ACC112 (cell line): Measurements from ENCODE around the gene SIVA1.
A peak's percentile ranks its signal among the peaks of the same experiment; 100 is the strongest.

Source experiments
- H2AFZ ChIP-seq: fragments of 200-600 bp; sonication (generic); one replicate; pipeline ENCODE4 v1.6.0; 2017; ENCODE audit warnings: antibody characterized with exemption, low read length; ENCODE audit not compliant: unreplicated experiment
- H3K27ac ChIP-seq: fragments of 200-600 bp; sonication (generic); 2 replicates; pipeline ENCODE4 v1.5.1; 2014; ENCODE audit warnings: low read depth, mild to moderate bottlenecking, antibody characterized with exemption, low read length, moderate library complexity
- H3K27me3 ChIP-seq: fragments of 200-600 bp; sonication (generic); 2 replicates; pipeline ENCODE4 v1.6.1; 2014; ENCODE audit warnings: mild to moderate bottlenecking, antibody characterized with exemption, low read length, moderate library complexity, mixed read lengths; ENCODE audit not compliant: insufficient read depth
- H3K36me3 ChIP-seq: fragments of 200-600 bp; sonication (generic); 2 replicates; pipeline ENCODE4 v1.6.1; 2016; ENCODE audit warnings: mild to moderate bottlenecking, antibody characterized with exemption, low read length, moderate library complexity, mixed read lengths; ENCODE audit not compliant: insufficient read depth
- H3K4me1 ChIP-seq: fragments of 200-600 bp; sonication (generic); one replicate; pipeline ENCODE4 v1.6.1; 2016; ENCODE audit warnings: low read length, mixed read lengths; ENCODE audit not compliant: insufficient read depth, unreplicated experiment, control insufficient read depth
- H3K4me3 ChIP-seq: fragments of 200-600 bp; sonication (generic); 2 replicates; pipeline ENCODE4 v1.5.1; 2014; ENCODE audit warnings: mild to moderate bottlenecking, low read depth, low read length
- H3K79me2 ChIP-seq: fragments of 200-600 bp; sonication (generic); one replicate; pipeline ENCODE4 v1.6.0; 2016; ENCODE audit warnings: low read length; ENCODE audit not compliant: control insufficient read depth, unreplicated experiment, insufficient read depth

Gene SIVA1

DNA sequence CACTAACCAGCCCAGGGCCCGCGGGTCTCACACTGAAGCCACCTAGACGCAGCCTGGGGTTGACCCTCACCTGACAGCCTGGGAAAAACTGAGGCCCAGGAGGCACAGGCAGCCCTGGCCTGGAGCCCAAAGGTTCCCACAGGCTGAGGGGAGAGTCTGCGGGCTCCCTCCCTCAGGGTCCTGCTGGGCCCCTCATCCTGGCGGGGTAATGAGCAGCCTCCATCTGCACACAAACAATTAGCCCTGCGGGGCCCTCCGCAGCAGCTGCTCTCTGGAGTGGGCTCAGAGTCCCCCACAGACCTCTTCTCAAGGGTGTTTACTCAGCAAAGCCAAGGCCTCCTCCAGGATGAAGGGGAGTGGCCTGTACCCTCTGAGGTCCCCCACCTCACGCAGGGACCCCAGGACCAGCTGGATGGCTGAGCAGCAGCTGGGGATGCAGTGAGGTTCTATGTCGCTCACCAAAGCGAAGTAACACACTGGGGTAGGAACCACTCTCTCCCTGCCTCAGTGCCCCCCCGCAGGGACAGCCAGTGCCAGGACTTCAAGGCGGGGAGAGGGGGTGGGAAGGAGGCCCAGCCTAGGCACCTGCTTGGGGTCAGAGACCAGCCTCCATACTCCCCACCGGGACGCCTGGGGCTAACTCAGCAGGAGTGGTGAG is 35.3 kb downstream of the SIVA1 start:
- Histone ChIP-seq H3K4me1 (peaks cover 6% of the 10 kb centered on the region), H3K4me3 (no peak overlapping the region), H3K36me3 (no peaks in the 10 kb centered on the region), H3K27me3 (no peaks in the 10 kb centered on the region), H3K27ac (no peak overlapping the region), H3K79me2 (peaks cover 59% of the 10 kb centered on the region), H2AFZ (no peak overlapping the region)

GRCh38 chr14:104788873-104789663 is 36.1 kb downstream of the SIVA1 start:
- H3K36me3 ChIP-seq, result no peaks in the 10 kb centered on the region
- peaks cover 64% of the 10 kb centered on the region for H3K79me2 ChIP-seq
- no peak overlapping the region for H3K4me3 ChIP-seq
- H3K27me3 ChIP-seq, result no peaks in the 10 kb centered on the region
- H3K27ac ChIP-seq, result no peak overlapping the region
- no peak overlapping the region for H2AFZ ChIP-seq
- peaks cover 13% of the 10 kb centered on the region for H3K4me1 ChIP-seq

DNA sequence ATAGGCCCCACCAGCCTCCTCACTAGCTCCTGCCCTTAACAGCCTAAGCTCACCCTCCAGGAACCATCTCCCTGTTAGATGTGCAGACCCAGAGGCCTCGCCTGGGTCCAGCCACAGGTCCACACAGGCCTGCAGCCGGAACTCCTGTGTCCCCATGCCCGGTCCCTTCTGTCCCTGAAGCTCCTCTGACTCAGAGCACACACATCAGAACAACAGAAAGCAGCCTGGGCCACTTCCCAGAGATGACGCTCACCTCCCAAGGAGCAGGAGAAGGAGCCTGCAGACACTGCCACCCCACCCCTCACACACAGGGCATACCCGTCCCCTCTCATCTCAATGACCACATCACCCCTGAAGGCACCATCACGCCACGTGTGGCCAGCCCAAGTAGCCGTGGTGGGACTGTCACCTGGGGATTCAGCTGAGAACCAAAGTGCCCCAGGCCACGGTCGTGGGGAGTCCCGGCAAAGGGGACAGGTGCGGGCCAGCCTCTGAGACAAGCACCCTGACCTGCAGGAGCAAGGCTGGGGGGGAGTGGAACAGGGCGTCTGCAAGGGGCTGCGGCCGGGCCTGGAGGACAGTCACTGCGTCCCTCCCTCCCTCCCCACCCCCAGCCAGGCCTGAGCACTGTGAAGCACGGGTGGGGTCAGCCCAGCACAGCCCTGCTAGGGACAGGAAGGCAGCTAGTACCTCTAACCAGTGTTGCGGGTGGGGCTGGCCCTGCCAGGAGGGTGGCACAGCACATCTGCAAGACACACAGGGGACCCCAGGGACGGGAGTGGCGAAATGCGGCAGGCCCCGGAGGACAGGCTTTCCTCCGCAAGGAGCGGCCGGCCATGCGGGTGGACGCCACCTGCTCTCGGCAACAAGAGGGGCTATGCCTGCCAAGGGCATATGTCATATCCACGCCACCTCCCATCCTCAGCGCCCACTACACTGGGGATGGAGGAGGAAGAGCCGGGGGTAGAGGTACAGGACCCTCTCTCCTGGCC is 37.1 kb downstream of the SIVA1 start:
- Histone ChIP-seq H2AFZ (no peak overlapping the region), H3K4me3 (no peak overlapping the region), H3K79me2 (peaks cover 69% of the 10 kb centered on the region), H3K27me3 (no peaks in the 10 kb centered on the region), H3K27ac (no peak overlapping the region), H3K36me3 (no peaks in the 10 kb centered on the region), H3K4me1 (peaks cover 15% of the 10 kb centered on the region)

DNA sequence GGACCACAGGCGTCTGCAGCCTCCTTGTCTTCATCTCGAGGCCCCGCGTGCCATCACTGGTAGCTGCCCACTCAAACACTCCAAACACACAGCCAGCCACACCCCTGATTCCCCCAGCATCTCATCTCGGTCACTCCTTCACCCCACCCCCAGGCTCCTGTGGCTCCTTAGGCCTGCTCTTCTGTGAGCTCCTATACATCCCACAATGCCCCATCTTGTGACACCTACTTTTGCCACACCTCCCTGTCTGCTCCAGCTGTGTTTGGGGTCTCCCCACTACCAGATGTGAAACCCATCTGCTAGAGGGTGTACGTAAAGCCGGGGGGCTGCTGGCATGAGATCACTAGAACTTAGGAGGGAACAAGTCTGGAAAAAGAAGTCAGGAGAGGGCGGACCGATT is 38.5 kb downstream of the SIVA1 start:
- Histone ChIP-seq H3K36me3 (no peaks in the 10 kb centered on the region), H3K27ac (no peak overlapping the region), H3K79me2 (peaks cover 70% of the 10 kb centered on the region), H2AFZ (no peak overlapping the region), H3K4me3 (no peak overlapping the region), H3K27me3 (no peaks in the 10 kb centered on the region), H3K4me1 (peaks cover 20% of the 10 kb centered on the region)

DNA sequence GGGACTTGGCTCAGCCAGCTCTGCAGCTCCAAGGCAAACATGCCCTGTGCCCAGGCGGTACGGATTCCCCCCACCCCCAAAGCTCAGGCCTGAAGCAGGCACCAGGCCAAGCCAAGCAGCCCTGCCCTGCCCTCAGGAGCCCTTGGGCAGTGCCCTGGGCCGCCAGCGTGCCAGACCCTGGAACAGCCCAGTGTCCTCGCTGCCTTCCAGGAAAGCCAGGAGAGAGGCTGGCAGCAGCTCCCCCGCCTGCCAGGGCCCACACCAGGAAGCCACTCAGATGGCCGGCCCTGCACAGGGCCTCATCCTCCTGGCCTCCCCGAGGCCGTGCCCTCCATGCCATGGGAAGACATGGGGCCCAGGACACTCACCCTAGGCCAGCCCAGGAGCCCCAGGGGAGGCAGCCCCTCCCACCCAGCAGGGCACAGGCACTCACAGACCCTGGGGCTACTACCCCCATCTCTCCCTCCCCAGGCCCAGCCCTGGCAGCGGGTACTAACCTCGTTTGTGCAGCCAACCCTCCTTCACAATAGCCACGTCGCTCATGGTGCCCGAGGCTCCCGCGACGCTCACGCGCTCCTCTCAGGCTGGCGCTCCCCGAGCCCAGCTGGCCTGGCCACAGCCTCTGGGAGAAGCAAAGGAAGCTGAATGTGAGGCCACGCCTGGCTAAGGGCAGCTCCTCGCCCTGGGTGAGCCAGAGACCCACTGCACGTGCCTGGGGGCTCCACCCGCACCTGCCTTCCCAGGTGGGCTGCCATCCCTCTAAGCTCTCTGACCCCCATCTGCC is 39.3 kb downstream of the SIVA1 start:
- H2AFZ ChIP-seq, result no peak overlapping the region
- H3K4me3 ChIP-seq, result no peak overlapping the region
- no peaks in the 10 kb centered on the region for H3K27me3 ChIP-seq
- H3K4me1 ChIP-seq, result peaks cover 20% of the 10 kb centered on the region
- no peak overlapping the region for H3K27ac ChIP-seq
- peaks cover 66% of the 10 kb centered on the region for H3K79me2 ChIP-seq
- no peaks in the 10 kb centered on the region for H3K36me3 ChIP-seq

DNA sequence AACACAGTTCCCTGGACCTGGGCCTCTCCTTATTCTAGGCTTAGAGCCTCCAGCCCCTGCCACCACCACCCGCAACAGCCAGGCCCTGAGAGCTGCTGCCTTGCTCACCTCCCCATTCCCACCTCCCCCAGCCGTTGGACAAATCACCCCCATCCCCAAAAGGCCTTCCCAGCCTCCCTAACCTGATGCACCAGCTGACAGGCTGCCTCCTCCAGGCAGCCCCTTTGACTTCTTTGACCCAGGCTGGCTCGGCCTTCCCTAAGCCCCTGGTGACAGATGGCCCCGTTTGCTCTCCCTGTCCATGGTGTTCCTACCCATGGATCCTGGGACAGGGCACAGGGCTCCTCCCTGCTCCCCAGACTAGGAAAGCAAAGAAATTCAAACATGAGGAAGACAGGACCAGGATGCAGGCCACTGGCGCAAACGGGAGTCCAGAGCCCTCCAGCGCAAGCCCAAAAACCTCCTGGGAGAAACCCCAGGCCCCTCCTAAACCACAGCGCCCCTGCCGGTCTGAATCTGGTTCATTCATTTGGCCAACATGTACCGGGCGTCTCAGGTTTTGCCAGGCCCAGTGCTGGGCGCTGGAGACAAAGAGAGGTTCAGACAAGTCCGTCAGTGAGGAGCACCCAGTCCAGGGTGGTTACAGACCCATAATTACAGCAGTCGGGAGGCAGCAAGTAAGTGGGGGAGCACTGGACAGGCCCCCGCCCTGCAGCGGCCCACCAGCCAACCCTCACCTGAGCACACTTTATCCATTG is 40.2 kb downstream of the SIVA1 start:
- Histone ChIP-seq H3K36me3 (no peaks in the 10 kb centered on the region), H3K4me3 (peak overlapping the region; percentile 84), H3K4me1 (peaks cover 23% of the 10 kb centered on the region), H3K27me3 (no peaks in the 10 kb centered on the region), H3K79me2 (peaks cover 59% of the 10 kb centered on the region), H3K27ac (no peak overlapping the region), H2AFZ (no peak overlapping the region)

DNA sequence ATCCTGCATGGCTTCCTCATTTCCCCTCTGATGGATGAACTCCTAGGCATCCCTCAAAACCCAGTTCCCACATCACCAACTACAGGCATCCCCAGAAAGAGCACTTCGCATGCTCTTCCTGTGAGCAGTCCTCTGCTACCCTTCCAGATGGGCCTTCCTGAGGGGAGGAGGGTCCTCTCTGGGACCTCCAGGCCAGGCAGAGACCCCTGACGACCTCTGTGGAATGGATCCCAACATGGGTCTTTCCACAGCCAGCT is 40.7 kb downstream of the SIVA1 start:
- Histone ChIP-seq H3K4me1 (peaks cover 23% of the 10 kb centered on the region), H3K36me3 (no peaks in the 10 kb centered on the region), H3K4me3 (peak overlapping the region; percentile 84), H3K27ac (no peak overlapping the region), H3K79me2 (peaks cover 54% of the 10 kb centered on the region), H3K27me3 (no peaks in the 10 kb centered on the region), H2AFZ (no peak overlapping the region)

DNA sequence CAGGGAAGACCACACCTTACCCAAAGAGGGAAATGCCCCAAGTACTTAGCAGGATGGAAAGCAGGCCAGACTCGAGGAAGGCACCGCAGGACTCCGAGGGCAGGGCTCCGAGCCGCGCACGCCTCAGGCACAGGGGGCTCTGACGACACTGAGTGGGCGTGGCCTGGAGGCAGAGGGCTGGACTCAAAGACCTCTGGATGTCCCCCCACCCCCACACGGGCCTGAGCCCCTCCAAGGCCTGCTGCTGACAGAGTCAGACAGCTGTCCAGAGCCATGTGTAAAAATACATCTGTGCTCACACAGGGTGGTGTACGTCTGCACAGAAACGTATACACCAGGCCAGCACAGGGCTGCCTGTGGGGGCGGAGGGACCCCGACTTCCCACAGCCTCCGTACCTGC is 41.2 kb downstream of the SIVA1 start:
- no peaks in the 10 kb centered on the region for H3K36me3 ChIP-seq
- no peak overlapping the region for H2AFZ ChIP-seq
- peaks cover 24% of the 10 kb centered on the region for H3K4me1 ChIP-seq
- H3K27me3 ChIP-seq, result no peaks in the 10 kb centered on the region
- peak overlapping the region; percentile 84 for H3K4me3 ChIP-seq
- H3K27ac ChIP-seq, result 0 out of 2 replicates have a peak overlapping the region, but pooled peaks have one; percentile 2
- peaks cover 51% of the 10 kb centered on the region for H3K79me2 ChIP-seq

DNA sequence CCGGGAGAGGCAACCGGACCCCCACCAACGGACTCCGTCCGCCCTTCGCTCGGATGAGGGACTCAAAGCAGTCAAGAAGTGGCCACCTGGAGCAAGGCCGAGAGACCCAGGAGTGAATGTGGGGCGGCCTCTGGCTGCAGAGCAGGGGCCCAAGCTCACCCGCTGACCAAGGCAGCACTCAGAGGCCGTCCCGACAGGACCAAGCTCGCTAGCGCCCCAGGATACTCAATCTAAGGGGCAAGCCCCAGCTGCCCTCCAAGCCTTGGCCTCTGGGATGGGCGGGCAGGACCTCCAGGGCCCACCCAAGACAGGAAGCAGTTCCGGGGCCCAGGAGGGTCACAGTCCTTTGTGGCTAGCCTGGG is 41.7 kb downstream of the SIVA1 start:
- no peak overlapping the region for H2AFZ ChIP-seq
- peak overlapping the region; percentile 84 for H3K4me3 ChIP-seq
- H3K27me3 ChIP-seq, result no peaks in the 10 kb centered on the region
- no peaks in the 10 kb centered on the region for H3K36me3 ChIP-seq
- peaks cover 49% of the 10 kb centered on the region for H3K79me2 ChIP-seq
- peaks cover 29% of the 10 kb centered on the region for H3K4me1 ChIP-seq
- 0 out of 2 replicates have a peak overlapping the region, but pooled peaks have one; percentile 21 for H3K27ac ChIP-seq
